ENCODE results near the gene INPP5K.
A peak's percentile ranks its signal among the peaks of the same experiment; 100 is the strongest.
"Not testable (repeated sequence)": the region's sequence is repeated elsewhere in the genome, so short reads cannot be mapped to it uniquely, and the experiment has no call there.

INPP5K gene

GRCh38 chr17:1461198-1461944 is 55.0 kb downstream of the INPP5K start:
- no peak for DNase-seq

GRCh38 chr17:1460233-1460632 is 56.2 kb downstream of the INPP5K start:
- DNase-seq: no peak

- peak; percentile 88 for DNase-seq
Measured at GRCh38 chr17:1455797-1456599, 60.4 kb downstream of the INPP5K start, which contains the start of gene CRK. TSS of gene CRK (minus strand) at chr17:1456232. CDS start at chr17:1456117, 115 bp downstream.

GRCh38 chr17:1455291-1455796 is 61.1 kb downstream of the INPP5K start:
- DNase-seq: peak; percentile 16

GRCh38 chr17:1454541-1454940 is 61.9 kb downstream of the INPP5K start:
- DNase-seq: no peak

GRCh38 chr17:1453694-1454093 is 62.7 kb downstream of the INPP5K start:
- DNase-seq: not testable (repeated sequence)

- DNase-seq: no peak
Measured at GRCh38 chr17:1452836-1453235, 63.6 kb downstream of the INPP5K start.

GRCh38 chr17:1450261-1450660 is 66.2 kb downstream of the INPP5K start:
- not testable (repeated sequence) for DNase-seq

- DNase-seq: no peak
Measured at GRCh38 chr17:1449412-1449967, 66.9 kb downstream of the INPP5K start.

GRCh38 chr17:1447052-1447451 is 69.4 kb downstream of the INPP5K start:
- no peak for DNase-seq

- no peak for DNase-seq
Measured at GRCh38 chr17:1446201-1446600, 70.2 kb downstream of the INPP5K start.

- not testable (repeated sequence) for DNase-seq
Measured at GRCh38 chr17:1445695-1446094, 70.7 kb downstream of the INPP5K start.
